Measurements from ENCODE around the gene PTGER3. TPM values are rescaled to one million over a fixed set of nuclear protein-coding genes. Genes with fewer than 3 reads are reported as not detected.

The PTGER3 gene
- total and polyA plus RNA-seq, 2 experiments from 2014 or later: 0.45 to 1.6 TPM

GRCh38 chr1:70997793-70998192 lies 49.8 kb downstream of the PTGER3 start:
- H3K27me3 ChIP-seq (ENCODE audit: insufficient read depth): no peaks in the 10 kb centered on the region
- TF ChIP-seq POLR2AphosphoS5 (IDR thresholded peaks at IDR 0.05; ENCODE audit: low read depth) (no peak), EZH2phosphoT487 (IDR thresholded peaks at IDR 0.05; ENCODE audit: unreplicated experiment) (no peak), STAT1 (IDR thresholded peaks at IDR 0.05; ENCODE audit: unreplicated experiment) (no peak), CTCF (conservative IDR thresholded peaks at IDR 0.05; ENCODE audit: low read depth in 2 of 2) (no peak), ZNF331 (CRISPR knock-in tag; IDR thresholded peaks at IDR 0.05; ENCODE audit: low read depth) (no peak), ETS1 (IDR thresholded peaks at IDR 0.05) (no peak), ZNF462 (CRISPR knock-in tag; IDR thresholded peaks at IDR 0.05) (no peak), CREB1 (CRISPR knock-in tag; IDR thresholded peaks at IDR 0.05; ENCODE audit: low read depth) (no peak), REST (IDR thresholded peaks at IDR 0.05; ENCODE audit: unreplicated experiment) (no peak), ZNF114 (CRISPR knock-in tag; IDR thresholded peaks at IDR 0.05) (no peak), EZH2 (IDR thresholded peaks at IDR 0.05; ENCODE audit: low read depth, unreplicated experiment) (no peak), JUNB (IDR thresholded peaks at IDR 0.05; ENCODE audit: unreplicated experiment) (no peak), NANOG (IDR thresholded peaks at IDR 0.05; ENCODE audit: borderline replicate concordance) (no peak)
- no peaks in the 10 kb centered on the region for H3K36me3 ChIP-seq (ENCODE audit: insufficient read depth)
- no peaks in the 10 kb centered on the region for H3K79me2 ChIP-seq (replicated peaks; ENCODE audit: insufficient read depth)
- no peak overlapping the region for H3K4me3 Mint-ChIP-seq
- H3K4me2 ChIP-seq: no peak overlapping the region
- H3K27ac Mint-ChIP-seq: no peak overlapping the region
- no peaks in the 10 kb centered on the region for H3F3A ChIP-seq (replicated peaks; ENCODE audit: low read depth)
- H3K4me1 Mint-ChIP-seq: no peaks in the 10 kb centered on the region; the same call in 2 of the 3 replicates
- H3K4me3 ChIP-seq: no peak overlapping the region
- H4K20me1 ChIP-seq (replicated peaks; ENCODE audit: insufficient read depth): no peaks in the 10 kb centered on the region
- no peaks in the 10 kb centered on the region for H3K27me3 Mint-ChIP-seq (ENCODE audit: insufficient read depth, low read depth, poor library complexity)
- H3K9me3 Mint-ChIP-seq: no peaks in the 10 kb centered on the region
- H2AFZ ChIP-seq: no peak overlapping the region
- H3K27ac ChIP-seq (ENCODE audit: low read depth): no peak overlapping the region
- DNase-seq (ENCODE audit: low spot score) (no peak), ATAC-seq (no peak)
- H3K9me2 ChIP-seq (ENCODE audit: insufficient read depth): 0 out of 2 replicates have a peak, but pooled peaks cover 3% of the 10 kb centered on the region
- no peaks in the 10 kb centered on the region for H3K36me3 Mint-ChIP-seq (ENCODE audit: low read depth)
- H3K4me1 ChIP-seq (ENCODE audit: insufficient read depth): no peaks in the 10 kb centered on the region

Measured in GM23338 (cell line).